ENCODE data around the gene KLHL14. TPM values are rescaled to one million over a fixed set of nuclear protein-coding genes. Genes with fewer than 3 reads are reported as not detected.

KLHL14 gene
- total RNA-seq, result 0.49 TPM
- polyA plus RNA-seq (ENCODE audit: insufficient read depth in 1 of 8, insufficient read length in 8 of 8, low replicate concordance in 1 of 8), result 1 to 10 TPM in 1 of 8 donors, under 1 TPM in 7; 0.04 to 1.6 (median 0.21) TPM
- long read RNA-seq, donor 1, result 0 reads
- long read RNA-seq, donor 2, result 0 reads
- long read RNA-seq, donor 3, result 0 reads
- long read RNA-seq, donor 4, result 0 reads
- long read RNA-seq, donor 5, result 0 reads
- long read RNA-seq, donor 6, result 0 reads
- long read RNA-seq, donor 7, result 0 reads
- long read RNA-seq, donor 8, result 0 reads
- long read RNA-seq, donor 9, result 0 reads
- long read RNA-seq, donor 10, result 0 reads
- long read RNA-seq, donor 11, result 0 reads

GRCh38 chr18:32772581-32773381 is at the start of gene KLHL14:
Gene KLHL14 (minus strand): TSS chr18:32773023. CDS start chr18:32770591, 2,432 bp downstream.
- DNase-seq, result no peak

GRCh38 chr18:32822197-32822596 is 49.4 kb upstream of the KLHL14 start:
- Histone ChIP-seq H3K27me3 (ENCODE audit: control insufficient read depth, insufficient read depth, low read length) (no peaks in the 10 kb centered on the region), H3K36me3 (ENCODE audit: control insufficient read depth, insufficient read depth, low read length) (no peaks in the 10 kb centered on the region), H3K27ac (ENCODE audit: low read length) (no peak overlapping the region), H3K9me3 (replicated peaks; ENCODE audit: control insufficient read depth, low read depth, low read length) (no peaks in the 10 kb centered on the region), H3K4me1 (ENCODE audit: control insufficient read depth, insufficient read depth, low read length) (no peaks in the 10 kb centered on the region), H3K4me3 (ENCODE audit: low read length) (no peak overlapping the region)
- no peak for DNase-seq
- WGBS (ENCODE audit: insufficient coverage), result 90% methylated on average over 10 of the region's 16 CpGs

More at GRCh38 chr18:32772581-32773381, at the start of gene KLHL14:
- peaks cover 22% of the 10 kb centered on the region for H3K4me1 ChIP-seq (ENCODE audit: control insufficient read depth, insufficient read depth, low read length)
- peak within 1 kb of the TSS; percentile 36 for H3K4me3 ChIP-seq (ENCODE audit: low read length)
- H3K36me3 ChIP-seq (ENCODE audit: control insufficient read depth, insufficient read depth, low read length), result no peaks in the 10 kb centered on the region
- WGBS (ENCODE audit: insufficient coverage), result 41% methylated on average over 5 of the region's 17 CpGs
- peaks cover 39% of the 10 kb centered on the region for H3K27me3 ChIP-seq (ENCODE audit: control insufficient read depth, insufficient read depth, low read length)
- no peaks in the 10 kb centered on the region for H3K9me3 ChIP-seq (replicated peaks; ENCODE audit: control insufficient read depth, low read depth, low read length)
- H3K27ac ChIP-seq (ENCODE audit: low read length), result no peak within 1 kb of the TSS

- Histone ChIP-seq H3K4me3 (ENCODE audit: low read length) (no peak overlapping the region), H3K27me3 (ENCODE audit: control insufficient read depth, insufficient read depth, low read length) (no peaks in the 10 kb centered on the region), H3K27ac (ENCODE audit: low read length) (no peak overlapping the region), H3K4me1 (ENCODE audit: control insufficient read depth, insufficient read depth, low read length) (no peaks in the 10 kb centered on the region), H3K9me3 (replicated peaks; ENCODE audit: control insufficient read depth, low read depth, low read length) (no peaks in the 10 kb centered on the region), H3K36me3 (ENCODE audit: control insufficient read depth, insufficient read depth, low read length) (no peaks in the 10 kb centered on the region)
- WGBS (ENCODE audit: insufficient coverage), result no CpG with 5 or more reads among the region's 3 CpGs
- no peak for DNase-seq
Measured at GRCh38 chr18:32815881-32816280, 43.1 kb upstream of the KLHL14 start.

- H3K9me3 ChIP-seq (replicated peaks; ENCODE audit: control insufficient read depth, low read depth, low read length), result no peaks in the 10 kb centered on the region
- no peak for DNase-seq
- H3K27ac ChIP-seq (ENCODE audit: low read length), result no peak overlapping the region
- H3K27me3 ChIP-seq (ENCODE audit: control insufficient read depth, insufficient read depth, low read length), result no peaks in the 10 kb centered on the region
- H3K4me3 ChIP-seq (ENCODE audit: low read length), result no peak overlapping the region
- H3K36me3 ChIP-seq (ENCODE audit: control insufficient read depth, insufficient read depth, low read length), result no peaks in the 10 kb centered on the region
- no peaks in the 10 kb centered on the region for H3K4me1 ChIP-seq (ENCODE audit: control insufficient read depth, insufficient read depth, low read length)
- 78% methylated on average over 3 of the region's 3 CpGs for WGBS (ENCODE audit: insufficient coverage)
Measured at GRCh38 chr18:32812342-32812741, 39.5 kb upstream of the KLHL14 start.

- H3K27me3 ChIP-seq (ENCODE audit: control insufficient read depth, insufficient read depth, low read length), result no peaks in the 10 kb centered on the region
- WGBS (ENCODE audit: insufficient coverage), result no CpG with 5 or more reads among the region's 1 CpG
Measured at GRCh38 chr18:32810314-32810713, 37.5 kb upstream of the KLHL14 start.

GRCh38 chr18:32805354-32805753 is 32.5 kb upstream of the KLHL14 start:
- 100% methylated on average over 2 of the region's 5 CpGs for WGBS (ENCODE audit: insufficient coverage)
- Histone ChIP-seq H3K27ac (ENCODE audit: low read length) (no peak overlapping the region), H3K9me3 (replicated peaks; ENCODE audit: control insufficient read depth, low read depth, low read length) (no peaks in the 10 kb centered on the region), H3K36me3 (ENCODE audit: control insufficient read depth, insufficient read depth, low read length) (no peaks in the 10 kb centered on the region), H3K4me3 (ENCODE audit: low read length) (no peak overlapping the region), H3K27me3 (ENCODE audit: control insufficient read depth, insufficient read depth, low read length) (no peaks in the 10 kb centered on the region), H3K4me1 (ENCODE audit: control insufficient read depth, insufficient read depth, low read length) (no peaks in the 10 kb centered on the region)
- DNase-seq, result no peak

More at GRCh38 chr18:32810314-32810713, 37.5 kb upstream of the KLHL14 start:
- no peaks in the 10 kb centered on the region for H3K36me3 ChIP-seq (ENCODE audit: control insufficient read depth, insufficient read depth, low read length)
- H3K4me3 ChIP-seq (ENCODE audit: low read length), result no peak overlapping the region
- no peaks in the 10 kb centered on the region for H3K9me3 ChIP-seq (replicated peaks; ENCODE audit: control insufficient read depth, low read depth, low read length)
- no peaks in the 10 kb centered on the region for H3K4me1 ChIP-seq (ENCODE audit: control insufficient read depth, insufficient read depth, low read length)
- DNase-seq, result no peak
- H3K27ac ChIP-seq (ENCODE audit: low read length), result no peak overlapping the region

GRCh38 chr18:32804134-32804888 is 31.5 kb upstream of the KLHL14 start:
- Histone ChIP-seq H3K4me1 (ENCODE audit: control insufficient read depth, insufficient read depth, low read length) (no peaks in the 10 kb centered on the region), H3K27ac (ENCODE audit: low read length) (no peak overlapping the region), H3K36me3 (ENCODE audit: control insufficient read depth, insufficient read depth, low read length) (no peaks in the 10 kb centered on the region), H3K27me3 (ENCODE audit: control insufficient read depth, insufficient read depth, low read length) (no peaks in the 10 kb centered on the region), H3K4me3 (ENCODE audit: low read length) (no peak overlapping the region), H3K9me3 (replicated peaks; ENCODE audit: control insufficient read depth, low read depth, low read length) (no peaks in the 10 kb centered on the region)
- WGBS (ENCODE audit: insufficient coverage), result no CpG with 5 or more reads among the region's 6 CpGs
- no peak for DNase-seq

- H3K27me3 ChIP-seq (ENCODE audit: control insufficient read depth, insufficient read depth, low read length), result no peaks in the 10 kb centered on the region
- no peak overlapping the region for H3K27ac ChIP-seq (ENCODE audit: low read length)
- no peak overlapping the region for H3K4me3 ChIP-seq (ENCODE audit: low read length)
- H3K9me3 ChIP-seq (replicated peaks; ENCODE audit: control insufficient read depth, low read depth, low read length), result no peaks in the 10 kb centered on the region
- H3K4me1 ChIP-seq (ENCODE audit: control insufficient read depth, insufficient read depth, low read length), result no peaks in the 10 kb centered on the region
- DNase-seq, result peak; percentile 7
- no peaks in the 10 kb centered on the region for H3K36me3 ChIP-seq (ENCODE audit: control insufficient read depth, insufficient read depth, low read length)
- 33% methylated on average over 1 of the region's 3 CpGs for WGBS (ENCODE audit: insufficient coverage)
Measured at GRCh38 chr18:32803568-32803967, 30.7 kb upstream of the KLHL14 start.

- H3K4me3 ChIP-seq (ENCODE audit: low read length), result no peak overlapping the region
- no peak overlapping the region for H3K27ac ChIP-seq (ENCODE audit: low read length)
- DNase-seq, result no peak
- H3K9me3 ChIP-seq (replicated peaks; ENCODE audit: control insufficient read depth, low read depth, low read length), result no peaks in the 10 kb centered on the region
- no peaks in the 10 kb centered on the region for H3K27me3 ChIP-seq (ENCODE audit: control insufficient read depth, insufficient read depth, low read length)
- WGBS (ENCODE audit: insufficient coverage), result 63% methylated on average over 2 of the region's 8 CpGs
- no peaks in the 10 kb centered on the region for H3K36me3 ChIP-seq (ENCODE audit: control insufficient read depth, insufficient read depth, low read length)
- H3K4me1 ChIP-seq (ENCODE audit: control insufficient read depth, insufficient read depth, low read length), result no peaks in the 10 kb centered on the region
Measured at GRCh38 chr18:32802591-32803451, 30.0 kb upstream of the KLHL14 start.

All from muscle of leg (tissue), 16 donors.